Neural cell (in vitro differentiated cells): ENCODE results near the gene CHRM4. TPM values are rescaled to one million over a fixed set of nuclear protein-coding genes. Genes with fewer than 3 reads are reported as not detected.

Source experiments
- H2AFZ ChIP-seq: fragments of 200-600, 300-800 bp; sonication (generic), shearing (Covaris generic); 2 replicates; pipeline ENCODE4 v1.6.0; 2014; ENCODE audit warnings: low read depth, mild to moderate bottlenecking, antibody characterized with exemption, low read length, moderate library complexity
- H3F3A ChIP-seq: fragments of 200-600 bp; shearing (Covaris generic); 2 replicates; pipeline ENCODE4 v1.6.1; 2016; ENCODE audit warnings: mild to moderate bottlenecking, moderate library complexity, mixed read lengths, antibody characterized with exemption, low read length; ENCODE audit not compliant: insufficient read depth, poor library complexity, severe bottlenecking
- H3K27ac ChIP-seq: fragments of 200-600, 300-800 bp; sonication (generic), shearing (Covaris generic); 2 replicates; pipeline ENCODE4 v1.5.1; 2014; ENCODE audit warnings: mild to moderate bottlenecking, low read length, moderate library complexity
- H3K27me3 ChIP-seq: fragments of 300-800, 200-600 bp; sonication (generic), shearing (Covaris generic); 2 replicates; pipeline ENCODE4 v1.6.0; 2014; ENCODE audit warnings: mild to moderate bottlenecking, low read depth, low read length, moderate library complexity; ENCODE audit not compliant: insufficient read depth
- H3K36me3 ChIP-seq: fragments of 300-800, 200-600 bp; sonication (generic), shearing (Covaris generic); 2 replicates; pipeline ENCODE4 v1.5.1; 2014; ENCODE audit warnings: mild to moderate bottlenecking, antibody characterized with exemption, low read length, moderate library complexity; ENCODE audit not compliant: insufficient read depth
- H3K4me2 ChIP-seq: fragments of 300-800, 200-600 bp; sonication (generic), shearing (Covaris generic); 2 replicates; pipeline ENCODE4 v1.6.0; 2014; ENCODE audit warnings: mild to moderate bottlenecking, low read length
- H3K4me3 ChIP-seq: fragments of 300-800, 200-600 bp; sonication (generic), shearing (Covaris generic); 2 replicates; pipeline ENCODE4 v1.5.1; 2014; ENCODE audit warnings: mild to moderate bottlenecking, low read length, moderate library complexity
- H3K79me2 ChIP-seq: fragments of 200-600 bp; shearing (Covaris generic); replicated peaks from 2 replicates; pipeline ENCODE4 v1.6.0; 2014; ENCODE audit warnings: mild to moderate bottlenecking, low read length, moderate library complexity; ENCODE audit not compliant: insufficient read depth
- H3K9ac ChIP-seq: fragments of 300-800, 200-600 bp; sonication (generic), shearing (Covaris generic); 2 replicates; pipeline ENCODE4 v1.6.1; 2016; ENCODE audit warnings: mild to moderate bottlenecking, low read length, mixed read lengths
- H3K9me2 ChIP-seq: fragments of 200-600 bp; shearing (Covaris generic); 2 replicates; pipeline ENCODE4 v1.6.1; 2016; ENCODE audit warnings: mild to moderate bottlenecking, low read length, mixed read lengths; ENCODE audit not compliant: insufficient read depth
- H3K9me3 ChIP-seq: fragments of 200-600, 300-800 bp; sonication (generic), shearing (Covaris generic); 2 replicates; pipeline ENCODE4 v1.6.1; 2016; ENCODE audit warnings: mild to moderate bottlenecking, mixed run types, low read length, moderate library complexity, mixed read lengths
- H4K20me1 ChIP-seq: fragments of 200-600 bp; shearing (Covaris generic); 2 replicates; pipeline ENCODE4 v1.6.1; 2016; ENCODE audit warnings: mild to moderate bottlenecking, mixed run types; ENCODE audit not compliant: insufficient read depth
- EP300 ChIP-seq: fragments of 450-650 bp; conservative IDR thresholded peaks from 2 replicates; pipeline ENCODE4 v1.6.1; 2014; ENCODE audit warnings: antibody characterized with exemption, mild to moderate bottlenecking, moderate library complexity; ENCODE audit not compliant: poor library complexity, severe bottlenecking
- EZH2 ChIP-seq: fragments of 200-600, 300-800 bp; shearing (Covaris generic), sonication (generic); IDR thresholded peaks from 2 replicates; pipeline ENCODE4 v1.6.1; 2014; ENCODE audit warnings: antibody characterized with exemption, low read length, borderline replicate concordance, mild to moderate bottlenecking; ENCODE audit not compliant: insufficient read depth, poor library complexity, severe bottlenecking
- MXI1 ChIP-seq: fragments of 450-650 bp; conservative IDR thresholded peaks from 2 replicates; pipeline ENCODE4 v1.6.1; 2014; ENCODE audit warnings: antibody characterized with exemption, mild to moderate bottlenecking; ENCODE audit not compliant: poor library complexity, severe bottlenecking
- POLR2AphosphoS5 ChIP-seq: IDR thresholded peaks from 2 replicates; pipeline ENCODE4 v1.6.1; 2012
- RAD21 ChIP-seq: fragments of 450-650 bp; conservative IDR thresholded peaks from 2 replicates; pipeline ENCODE4 v1.6.1; 2014; ENCODE audit warnings: antibody characterized with exemption, mild to moderate bottlenecking, moderate library complexity
- SMC3 ChIP-seq: fragments of 450-650 bp; conservative IDR thresholded peaks from 2 replicates; pipeline ENCODE4 v1.6.1; 2014; ENCODE audit warnings: antibody characterized with exemption, mild to moderate bottlenecking, moderate library complexity; ENCODE audit not compliant: poor library complexity
- TAF1 ChIP-seq: IDR thresholded peaks from 2 replicates; pipeline ENCODE4 v1.6.1; 2012; ENCODE audit warnings: low read depth
- polyA plus RNA-seq: library from polyadenylated mRNA; depleted of rRNA; stranded (reverse); fragments of >200 nt; gene quantifications from 2 replicates; pipeline ENCODE4 v1.2.3, GENCODE V29; 2014
- TF ChIP-seq, protein P1 (sequence below): fragments of 450-650 bp; IDR thresholded peaks from 2 replicates; pipeline ENCODE4 v1.5.1; 2014; ENCODE audit warnings: antibody characterized with exemption, mild to moderate bottlenecking, moderate library complexity; ENCODE audit not compliant: poor library complexity, severe bottlenecking
- TF ChIP-seq, protein P2 (sequence below): IDR thresholded peaks from 2 replicates; pipeline ENCODE4 v1.6.1; 2012; ENCODE audit warnings: borderline replicate concordance

Gene CHRM4
- polyA plus RNA-seq, 1 donor from 2014 or later = 8.2 TPM

DNA sequence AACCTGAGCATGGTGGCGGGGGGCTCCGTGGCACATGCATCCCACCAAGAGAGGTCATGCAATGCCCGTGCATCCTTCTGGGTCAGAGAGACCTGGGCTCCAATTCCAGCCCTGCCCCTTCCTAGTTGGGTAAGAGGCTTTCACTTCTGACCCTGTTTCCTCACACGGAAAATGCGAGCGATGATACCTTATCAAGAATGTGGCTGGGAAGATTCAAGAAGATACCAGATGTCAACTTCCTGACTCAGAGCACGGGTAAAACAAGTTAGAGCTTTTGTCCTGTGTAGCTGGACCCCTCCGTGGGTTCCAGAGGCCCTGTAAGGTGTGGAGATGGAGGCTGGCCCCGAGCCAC lies 53.0 kb downstream of the CHRM4 start:
- peak overlapping the region; percentile 41 for H3K4me2 ChIP-seq
- no peaks in the 10 kb centered on the region for H3K9me2 ChIP-seq
- TF ChIP-seq, protein P1, sequence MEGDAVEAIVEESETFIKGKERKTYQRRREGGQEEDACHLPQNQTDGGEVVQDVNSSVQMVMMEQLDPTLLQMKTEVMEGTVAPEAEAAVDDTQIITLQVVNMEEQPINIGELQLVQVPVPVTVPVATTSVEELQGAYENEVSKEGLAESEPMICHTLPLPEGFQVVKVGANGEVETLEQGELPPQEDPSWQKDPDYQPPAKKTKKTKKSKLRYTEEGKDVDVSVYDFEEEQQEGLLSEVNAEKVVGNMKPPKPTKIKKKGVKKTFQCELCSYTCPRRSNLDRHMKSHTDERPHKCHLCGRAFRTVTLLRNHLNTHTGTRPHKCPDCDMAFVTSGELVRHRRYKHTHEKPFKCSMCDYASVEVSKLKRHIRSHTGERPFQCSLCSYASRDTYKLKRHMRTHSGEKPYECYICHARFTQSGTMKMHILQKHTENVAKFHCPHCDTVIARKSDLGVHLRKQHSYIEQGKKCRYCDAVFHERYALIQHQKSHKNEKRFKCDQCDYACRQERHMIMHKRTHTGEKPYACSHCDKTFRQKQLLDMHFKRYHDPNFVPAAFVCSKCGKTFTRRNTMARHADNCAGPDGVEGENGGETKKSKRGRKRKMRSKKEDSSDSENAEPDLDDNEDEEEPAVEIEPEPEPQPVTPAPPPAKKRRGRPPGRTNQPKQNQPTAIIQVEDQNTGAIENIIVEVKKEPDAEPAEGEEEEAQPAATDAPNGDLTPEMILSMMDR = no peak
- TF ChIP-seq TAF1 = no peak
- TF ChIP-seq, protein P2, sequence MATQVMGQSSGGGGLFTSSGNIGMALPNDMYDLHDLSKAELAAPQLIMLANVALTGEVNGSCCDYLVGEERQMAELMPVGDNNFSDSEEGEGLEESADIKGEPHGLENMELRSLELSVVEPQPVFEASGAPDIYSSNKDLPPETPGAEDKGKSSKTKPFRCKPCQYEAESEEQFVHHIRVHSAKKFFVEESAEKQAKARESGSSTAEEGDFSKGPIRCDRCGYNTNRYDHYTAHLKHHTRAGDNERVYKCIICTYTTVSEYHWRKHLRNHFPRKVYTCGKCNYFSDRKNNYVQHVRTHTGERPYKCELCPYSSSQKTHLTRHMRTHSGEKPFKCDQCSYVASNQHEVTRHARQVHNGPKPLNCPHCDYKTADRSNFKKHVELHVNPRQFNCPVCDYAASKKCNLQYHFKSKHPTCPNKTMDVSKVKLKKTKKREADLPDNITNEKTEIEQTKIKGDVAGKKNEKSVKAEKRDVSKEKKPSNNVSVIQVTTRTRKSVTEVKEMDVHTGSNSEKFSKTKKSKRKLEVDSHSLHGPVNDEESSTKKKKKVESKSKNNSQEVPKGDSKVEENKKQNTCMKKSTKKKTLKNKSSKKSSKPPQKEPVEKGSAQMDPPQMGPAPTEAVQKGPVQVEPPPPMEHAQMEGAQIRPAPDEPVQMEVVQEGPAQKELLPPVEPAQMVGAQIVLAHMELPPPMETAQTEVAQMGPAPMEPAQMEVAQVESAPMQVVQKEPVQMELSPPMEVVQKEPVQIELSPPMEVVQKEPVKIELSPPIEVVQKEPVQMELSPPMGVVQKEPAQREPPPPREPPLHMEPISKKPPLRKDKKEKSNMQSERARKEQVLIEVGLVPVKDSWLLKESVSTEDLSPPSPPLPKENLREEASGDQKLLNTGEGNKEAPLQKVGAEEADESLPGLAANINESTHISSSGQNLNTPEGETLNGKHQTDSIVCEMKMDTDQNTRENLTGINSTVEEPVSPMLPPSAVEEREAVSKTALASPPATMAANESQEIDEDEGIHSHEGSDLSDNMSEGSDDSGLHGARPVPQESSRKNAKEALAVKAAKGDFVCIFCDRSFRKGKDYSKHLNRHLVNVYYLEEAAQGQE = no peak
- TF ChIP-seq POLR2AphosphoS5 = no peak
- no peak for TF ChIP-seq RAD21
- TF ChIP-seq SMC3 = no peak
- no peak for TF ChIP-seq EP300
- no peak for TF ChIP-seq MXI1
- no peak for TF ChIP-seq EZH2
- peak overlapping the region; percentile 61 for H3K9ac ChIP-seq
- H3K4me3 ChIP-seq = peak overlapping the region; percentile 54
- H3K36me3 ChIP-seq = no peaks in the 10 kb centered on the region
- H2AFZ ChIP-seq = peak overlapping the region; percentile 4
- no peaks in the 10 kb centered on the region for H3K9me3 ChIP-seq
- peaks cover 5% of the 10 kb centered on the region for H3K79me2 ChIP-seq
- H3K27ac ChIP-seq = peak overlapping the region; percentile 84
- no peaks in the 10 kb centered on the region for H3F3A ChIP-seq
- no peaks in the 10 kb centered on the region for H4K20me1 ChIP-seq
- H3K27me3 ChIP-seq = peaks cover 8% of the 10 kb centered on the region

- Histone ChIP-seq H3K9me3 (no peaks in the 10 kb centered on the region), H2AFZ (no peak overlapping the region), H3K4me2 (no peak overlapping the region), H3K79me2 (peaks cover 5% of the 10 kb centered on the region), H3K27ac (no peak overlapping the region), H3K36me3 (no peaks in the 10 kb centered on the region), H3F3A (no peaks in the 10 kb centered on the region), H4K20me1 (no peaks in the 10 kb centered on the region), H3K9ac (no peak overlapping the region), H3K27me3 (peaks cover 11% of the 10 kb centered on the region), H3K9me2 (no peaks in the 10 kb centered on the region), H3K4me3 (no peak overlapping the region)
- TF ChIP-seq POLR2AphosphoS5 (no peak), RAD21 (no peak), TAF1 (no peak), EP300 (no peak)
These were observed 53.8 kb downstream of the CHRM4 start for GRCh38 chr11:46337626-46338345.
